CD4-positive, alpha-beta T cell (primary cell): Measurements from ENCODE around the gene MPHOSPH8. TPM values are rescaled to one million over a fixed set of nuclear protein-coding genes. Genes with fewer than 3 reads are reported as not detected.
A peak's percentile ranks its signal among the peaks of the same experiment; 100 is the strongest.

Experiments
- ATAC-seq: fragments of 200-7000 bp; cut with Tn5 transposase; one replicate; pipeline ENCODE4 v1.10.0; 2022; ENCODE audit warnings: mild to moderate bottlenecking; ENCODE audit not compliant: poor library complexity
- CTCF ChIA-PET: fragments of 350-600 bp; sonication (Branson Sonifier 250); formaldehyde crosslinking; loops from one replicate; lab custom pipeline; 2021; ENCODE audit warnings: antibody characterized with exemption, inconsistent platforms; lab: Charles Lee
- POLR2A ChIA-PET: fragments of 350-600 bp; sonication (Branson Sonifier 250); formaldehyde crosslinking; loops from one replicate; lab custom pipeline; 2021; ENCODE audit warnings: antibody characterized with exemption, inconsistent platforms; lab: Charles Lee
- DNase-seq, 14 experiments: peaks; one replicate each; pipeline ENCODE4 v3.0.0-alpha.2; 2013 to 2020; ENCODE audit warnings: mixed read lengths in 2 of 14
- H3K27ac ChIP-seq, 2 donors: one replicate each; pipeline versions ENCODE4 v1.5.1 to v1.7.0; 2013; ENCODE audit warnings: low read length in 2 of 2, low read depth in 1 of 2, mild to moderate bottlenecking in 1 of 2
- H3K27me3 ChIP-seq, 2 experiments: 1 replicate in 1 of 2; 2 replicates in 1 of 2; pipeline versions ENCODE4 v1.6.1 to v1.7.0; 2013; ENCODE audit warnings: low read length in 2 of 2, control low read depth in 1 of 2, mild to moderate bottlenecking in 1 of 2, moderate library complexity in 1 of 2; ENCODE audit not compliant: insufficient read depth in 2 of 2, control insufficient read depth in 1 of 2
- H3K36me3 ChIP-seq: one replicate; pipeline ENCODE4 v1.6.1; 2013; ENCODE audit warnings: low read length, control low read depth; ENCODE audit not compliant: insufficient read depth
- H3K4me1 ChIP-seq: one replicate; pipeline ENCODE4 v1.6.1; 2013; ENCODE audit warnings: low read length, control low read depth; ENCODE audit not compliant: insufficient read depth
- H3K4me3 ChIP-seq: one replicate; pipeline ENCODE4 v1.5.1; 2013; ENCODE audit warnings: mild to moderate bottlenecking, low read length, moderate library complexity
- H3K9me3 ChIP-seq, 2 experiments: 1 replicate in 1 of 2; 2 replicates in 1 of 2; pipeline versions ENCODE4 v1.6.1 to v1.7.0; 2013; ENCODE audit warnings: low read length in 2 of 2, mild to moderate bottlenecking in 2 of 2, control low read depth in 1 of 2, moderate library complexity in 1 of 2; ENCODE audit not compliant: control insufficient read depth in 1 of 2, insufficient read depth in 1 of 2
- H3K27ac Mint-ChIP-seq: one replicate; pipeline ENCODE4 v1.8.0; 2020; ENCODE audit warnings: mixed read lengths
- H3K27me3 Mint-ChIP-seq: one replicate; pipeline ENCODE4 v1.8.0; 2021; ENCODE audit warnings: mixed read lengths
- H3K36me3 Mint-ChIP-seq: one replicate; pipeline ENCODE4 v1.8.0; 2021; ENCODE audit warnings: low read depth, mixed read lengths
- H3K4me1 Mint-ChIP-seq: one replicate; pipeline ENCODE4 v1.8.0; 2021; ENCODE audit warnings: low read depth, mixed read lengths
- H3K4me3 Mint-ChIP-seq: one replicate; pipeline ENCODE4 v1.8.0; 2020; ENCODE audit warnings: mild to moderate bottlenecking, mixed read lengths
- H3K9me3 Mint-ChIP-seq: one replicate; pipeline ENCODE4 v1.8.0; 2020; ENCODE audit warnings: mixed read lengths
- intact Hi-C, 2 experiments: fragments of 100-400 bp; cut with DNase I in 1 of 2; cut with micrococcal nuclease in 1 of 2; formaldehyde crosslinking; loops; one replicate each; pipeline versions ENCODE4 v1.15.1 to v1.9.0; 2023 to 2025; cut with DNase I, micrococcal nuclease
- total RNA-seq, 174 experiments: library from RNA in 2 of 174; stranded (reverse) in 2 of 174; gene quantifications; one replicate each; pipeline ENCODE4 v1.2.3 and lab custom pipeline; 2021 to 2026
- TF ChIP-seq, protein P1 (sequence below): fragments of 200-600 bp; IDR thresholded peaks from one replicate; pipeline ENCODE4 v1.8.0; 2022; ENCODE audit warnings: antibody characterized with exemption, mild to moderate bottlenecking

The MPHOSPH8 gene
- total RNA-seq, 2 experiments from 2014 or later: 48.0 to 51.2 TPM

DNA sequence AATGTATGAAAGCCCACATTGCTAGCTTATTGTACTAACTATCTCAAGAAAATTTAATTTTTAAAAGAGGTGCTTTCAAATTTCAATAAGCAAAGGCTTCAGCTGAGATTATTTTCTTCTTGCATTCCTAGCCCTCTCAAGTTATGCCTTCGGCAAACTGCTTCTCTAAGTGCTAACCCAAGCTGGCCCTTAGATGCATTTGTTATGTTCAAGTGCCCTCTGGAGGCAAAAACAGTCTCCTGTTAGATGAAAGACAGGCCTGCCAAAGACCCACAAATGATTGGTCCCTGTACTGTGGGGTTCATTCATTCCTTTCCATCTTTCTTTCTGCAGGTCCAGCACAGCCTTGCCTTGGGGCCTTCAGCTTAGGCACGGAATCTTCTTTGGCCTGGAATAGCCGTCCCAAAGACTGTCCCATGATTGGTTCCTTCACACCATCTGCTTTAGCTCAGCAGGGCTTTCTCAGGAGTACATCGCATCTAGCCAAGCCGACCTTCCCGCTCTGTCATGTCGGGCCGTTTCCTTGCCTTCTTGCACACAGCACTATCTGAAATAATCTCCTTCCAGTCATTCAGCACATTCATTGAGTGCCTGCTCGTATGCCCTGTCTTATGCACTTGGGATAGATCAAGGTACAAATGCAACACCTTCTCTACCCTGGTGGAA, 45.7 kb upstream of the MPHOSPH8 start:
- peaks cover 27% of the 10 kb centered on the region for H3K4me1 Mint-ChIP-seq
- TF ChIP-seq, protein P1, sequence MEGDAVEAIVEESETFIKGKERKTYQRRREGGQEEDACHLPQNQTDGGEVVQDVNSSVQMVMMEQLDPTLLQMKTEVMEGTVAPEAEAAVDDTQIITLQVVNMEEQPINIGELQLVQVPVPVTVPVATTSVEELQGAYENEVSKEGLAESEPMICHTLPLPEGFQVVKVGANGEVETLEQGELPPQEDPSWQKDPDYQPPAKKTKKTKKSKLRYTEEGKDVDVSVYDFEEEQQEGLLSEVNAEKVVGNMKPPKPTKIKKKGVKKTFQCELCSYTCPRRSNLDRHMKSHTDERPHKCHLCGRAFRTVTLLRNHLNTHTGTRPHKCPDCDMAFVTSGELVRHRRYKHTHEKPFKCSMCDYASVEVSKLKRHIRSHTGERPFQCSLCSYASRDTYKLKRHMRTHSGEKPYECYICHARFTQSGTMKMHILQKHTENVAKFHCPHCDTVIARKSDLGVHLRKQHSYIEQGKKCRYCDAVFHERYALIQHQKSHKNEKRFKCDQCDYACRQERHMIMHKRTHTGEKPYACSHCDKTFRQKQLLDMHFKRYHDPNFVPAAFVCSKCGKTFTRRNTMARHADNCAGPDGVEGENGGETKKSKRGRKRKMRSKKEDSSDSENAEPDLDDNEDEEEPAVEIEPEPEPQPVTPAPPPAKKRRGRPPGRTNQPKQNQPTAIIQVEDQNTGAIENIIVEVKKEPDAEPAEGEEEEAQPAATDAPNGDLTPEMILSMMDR: peak; percentile 63
- peaks cover 9% of the 10 kb centered on the region for H3K9me3 Mint-ChIP-seq
- H3K36me3 Mint-ChIP-seq: no peaks in the 10 kb centered on the region
- peaks cover 21% of the 10 kb centered on the region for H3K4me1 ChIP-seq
- intact Hi-C loops: loop anchor here in 1 of 2 experiments (5.0 kb wide), 1 partner anchor 45 kb away; the partner anchor contains the start of gene MPHOSPH8
- CTCF ChIA-PET: interaction anchor here (1.1 kb wide), 1 partner anchor 46 kb away, joined by 3 read pairs; no protein-coding TSS in a partner anchor
- H3K27me3 Mint-ChIP-seq: no peaks in the 10 kb centered on the region
- peak overlapping the region; percentile 80 for H3K27ac Mint-ChIP-seq
- peak overlapping the region; percentile 67 for H3K4me3 Mint-ChIP-seq
- ATAC-seq (peak; percentile 45), DNase-seq (peak in 5 of 14 experiments; percentile 15 to 67 (median 59))
- no peaks in the 10 kb centered on the region for H3K36me3 ChIP-seq
- H3K4me3 ChIP-seq: peak overlapping the region; percentile 43
- peaks cover 6 to 11% of the 10 kb centered on the region in 2 experiments for H3K9me3 ChIP-seq
- no peaks in the 10 kb centered on the region for H3K27me3 ChIP-seq
- POLR2A ChIA-PET: interaction anchor here (1.6 kb wide), 1 partner anchor 46 kb away, joined by 8 read pairs; the partner anchor contains the start of gene MPHOSPH8
- peak overlapping the region; percentile 25 to 47 for H3K27ac ChIP-seq

DNA sequence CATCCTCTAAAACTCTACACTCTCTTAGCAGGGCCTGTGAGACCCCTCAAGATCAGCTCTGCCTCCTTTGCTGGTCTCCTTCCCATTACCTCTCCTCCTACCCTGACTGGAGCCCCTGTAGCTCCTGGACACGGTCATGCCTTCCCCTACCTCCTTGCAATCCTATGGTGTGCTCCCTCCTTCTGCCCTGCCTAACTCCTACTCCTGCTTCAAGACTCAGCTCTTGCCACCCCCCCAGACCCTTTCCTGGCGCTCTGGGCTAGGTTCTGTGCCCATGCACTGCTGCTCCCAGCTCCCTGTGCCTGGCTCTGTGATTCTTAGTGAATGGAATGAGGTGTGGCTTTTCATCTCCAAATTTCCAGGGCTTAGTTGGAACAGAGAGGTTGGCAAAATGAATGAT, 44.1 kb upstream of the MPHOSPH8 start:
- DNase-seq (no peak), ATAC-seq (no peak)
- H3K27me3 ChIP-seq: peaks cover 0 to 2% of the 10 kb centered on the region in 2 experiments
- Mint-ChIP-seq H3K9me3 (peaks cover 3% of the 10 kb centered on the region), H3K27ac (no peak overlapping the region), H3K4me3 (no peak overlapping the region), H3K4me1 (peaks cover 27% of the 10 kb centered on the region), H3K36me3 (no peaks in the 10 kb centered on the region), H3K27me3 (no peaks in the 10 kb centered on the region)
- H3K4me3 ChIP-seq: no peak overlapping the region
- TF ChIP-seq, protein P1: no peak
- intact Hi-C loops: loop anchor here in 1 of 2 experiments (5.0 kb wide), 1 partner anchor 43 kb away; the partner anchor contains the start of gene MPHOSPH8
- H3K27ac ChIP-seq: no peak overlapping the region
- H3K36me3 ChIP-seq: no peaks in the 10 kb centered on the region
- CTCF ChIA-PET: no interaction called here
- H3K4me1 ChIP-seq: peaks cover 21% of the 10 kb centered on the region
- POLR2A ChIA-PET: no interaction called here
- peaks cover 0 to 9% of the 10 kb centered on the region in 2 experiments for H3K9me3 ChIP-seq

DNA sequence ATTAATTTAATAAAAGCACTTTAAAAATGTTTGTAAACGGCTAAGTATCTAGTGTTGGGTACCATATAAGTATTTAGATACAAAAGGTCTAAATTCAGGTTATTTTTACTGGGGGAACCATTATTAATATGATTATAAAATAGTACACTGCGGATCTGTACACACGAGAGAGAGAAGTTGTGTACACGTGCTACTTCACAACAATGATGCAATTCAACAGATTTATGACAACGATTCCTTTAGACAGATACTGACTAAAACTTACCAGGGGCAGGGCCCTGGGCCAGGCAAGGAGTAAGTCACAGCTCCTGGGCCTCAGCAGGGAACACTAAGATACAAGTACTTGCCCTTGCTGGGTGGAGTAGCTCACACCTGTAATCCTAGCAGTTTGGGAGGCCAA, 43.0 kb upstream of the MPHOSPH8 start:
- peaks cover 3% of the 10 kb centered on the region for H3K27me3 Mint-ChIP-seq
- Histone ChIP-seq H3K27ac (no peak overlapping the region), H3K27me3 (peaks cover 0 to 2% of the 10 kb centered on the region in 2 experiments), H3K36me3 (no peaks in the 10 kb centered on the region), H3K9me3 (peaks cover 0 to 5% of the 10 kb centered on the region in 2 experiments), H3K4me3 (no peak overlapping the region), H3K4me1 (peaks cover 21% of the 10 kb centered on the region)
- ChIA-PET POLR2A (no interaction called here), CTCF (no interaction called here)
- no peak overlapping the region for H3K4me3 Mint-ChIP-seq
- DNase-seq: no peak
- H3K36me3 Mint-ChIP-seq: no peaks in the 10 kb centered on the region
- H3K27ac Mint-ChIP-seq: no peak overlapping the region
- no peak for ATAC-seq
- TF ChIP-seq, protein P1: no peak
- peaks cover 27% of the 10 kb centered on the region for H3K4me1 Mint-ChIP-seq
- intact Hi-C loops: no loop called here
- H3K9me3 Mint-ChIP-seq: peaks cover 3% of the 10 kb centered on the region
